WTC11 (cell line): Measurements from ENCODE around the gene SBSN.

ENCODE experiments used
- CREB1 ChIP-seq: sonication (generic); formaldehyde crosslinking; IDR thresholded peaks from 2 replicates; pipeline ENCODE4 v1.8.0; 2023; ENCODE audit warnings: mild to moderate bottlenecking, missing genetic modification reagents
- ELF4 ChIP-seq: sonication (generic); formaldehyde crosslinking; IDR thresholded peaks from 2 replicates; pipeline ENCODE4 v1.8.1; 2022; ENCODE audit warnings: low read depth, mild to moderate bottlenecking, moderate library complexity, missing genetic modification reagents
- ETV6 ChIP-seq: sonication (generic); formaldehyde crosslinking; IDR thresholded peaks from 2 replicates; pipeline ENCODE4 v1.8.1; 2022; ENCODE audit warnings: mild to moderate bottlenecking, missing genetic modification reagents
- GABPB1 ChIP-seq: sonication (generic); formaldehyde crosslinking; IDR thresholded peaks from 2 replicates; pipeline ENCODE4 v1.8.1; 2023; ENCODE audit warnings: mild to moderate bottlenecking, missing genetic modification reagents
- MAX ChIP-seq: sonication (generic); formaldehyde crosslinking; IDR thresholded peaks from 2 replicates; pipeline ENCODE4 v1.8.0; 2022; ENCODE audit warnings: mild to moderate bottlenecking, missing genetic modification reagents
- NFATC4 ChIP-seq: fragments of 250-450 bp; sonication (Bioruptor Pico); IDR thresholded peaks from 2 replicates; pipeline ENCODE4 v1.9.0; 2021; ENCODE audit warnings: mild to moderate bottlenecking
- NFE2L1 ChIP-seq: sonication (generic); formaldehyde crosslinking; IDR thresholded peaks from 2 replicates; pipeline ENCODE4 v1.8.1; 2023; ENCODE audit warnings: missing genetic modification reagents
- NFYB ChIP-seq: sonication (generic); formaldehyde crosslinking; conservative IDR thresholded peaks from 2 replicates; pipeline ENCODE4 v1.8.0; 2022; ENCODE audit warnings: low read depth, missing genetic modification reagents
- SMAD4 ChIP-seq: sonication (generic); formaldehyde crosslinking; IDR thresholded peaks from 2 replicates; pipeline ENCODE4 v1.8.0; 2022; ENCODE audit warnings: mild to moderate bottlenecking, missing genetic modification reagents
- SP1 ChIP-seq: sonication (generic); formaldehyde crosslinking; conservative IDR thresholded peaks from 2 replicates; pipeline ENCODE4 v1.8.1; 2022; ENCODE audit warnings: missing genetic modification reagents
- TP53 ChIP-seq: sonication (generic); formaldehyde crosslinking; IDR thresholded peaks from 2 replicates; pipeline ENCODE4 v1.8.1; 2023; ENCODE audit warnings: mild to moderate bottlenecking, missing genetic modification reagents
- ZSCAN18 ChIP-seq: fragments of 250-450 bp; sonication (Bioruptor Pico); IDR thresholded peaks from 2 replicates; pipeline ENCODE4 v2.1.2; 2022; ENCODE audit warnings: mild to moderate bottlenecking, moderate library complexity
- TF ChIP-seq, protein P1 (sequence below): fragments of 200-600 bp; IDR thresholded peaks from 2 replicates; pipeline ENCODE4 v1.8.0; 2022; ENCODE audit warnings: antibody characterized with exemption

- TF ChIP-seq NFYB (CRISPR knock-in tag): no peak
- TF ChIP-seq SP1 (CRISPR knock-in tag): no peak
- TF ChIP-seq NFE2L1: no peak
- TF ChIP-seq NFATC4 (CRISPR knock-in tag): no peak
- TF ChIP-seq, protein P1, sequence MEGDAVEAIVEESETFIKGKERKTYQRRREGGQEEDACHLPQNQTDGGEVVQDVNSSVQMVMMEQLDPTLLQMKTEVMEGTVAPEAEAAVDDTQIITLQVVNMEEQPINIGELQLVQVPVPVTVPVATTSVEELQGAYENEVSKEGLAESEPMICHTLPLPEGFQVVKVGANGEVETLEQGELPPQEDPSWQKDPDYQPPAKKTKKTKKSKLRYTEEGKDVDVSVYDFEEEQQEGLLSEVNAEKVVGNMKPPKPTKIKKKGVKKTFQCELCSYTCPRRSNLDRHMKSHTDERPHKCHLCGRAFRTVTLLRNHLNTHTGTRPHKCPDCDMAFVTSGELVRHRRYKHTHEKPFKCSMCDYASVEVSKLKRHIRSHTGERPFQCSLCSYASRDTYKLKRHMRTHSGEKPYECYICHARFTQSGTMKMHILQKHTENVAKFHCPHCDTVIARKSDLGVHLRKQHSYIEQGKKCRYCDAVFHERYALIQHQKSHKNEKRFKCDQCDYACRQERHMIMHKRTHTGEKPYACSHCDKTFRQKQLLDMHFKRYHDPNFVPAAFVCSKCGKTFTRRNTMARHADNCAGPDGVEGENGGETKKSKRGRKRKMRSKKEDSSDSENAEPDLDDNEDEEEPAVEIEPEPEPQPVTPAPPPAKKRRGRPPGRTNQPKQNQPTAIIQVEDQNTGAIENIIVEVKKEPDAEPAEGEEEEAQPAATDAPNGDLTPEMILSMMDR: no peak
- no peak for TF ChIP-seq ZSCAN18 (CRISPR knock-in tag)
- TF ChIP-seq TP53 (CRISPR knock-in tag): no peak
- TF ChIP-seq CREB1 (CRISPR knock-in tag): no peak
- no peak for TF ChIP-seq SMAD4
- no peak for TF ChIP-seq ETV6
- no peak for TF ChIP-seq MAX (CRISPR knock-in tag)
- no peak for TF ChIP-seq ELF4 (CRISPR knock-in tag)
- no peak for TF ChIP-seq GABPB1 (CRISPR knock-in tag)
Observed at GRCh38 chr19:35562336-35562735, 34.2 kb upstream of the SBSN start.
